ENCODE results near the gene GPC2.

- no peak for TF ChIP-seq CEBPB (IDR thresholded peaks at IDR 0.05; ENCODE audit: low read depth)
- no peak for TF ChIP-seq CTCF (IDR thresholded peaks at IDR 0.05 in 2 of 3, conservative IDR thresholded peaks at IDR 0.05 in 1 of 3; ENCODE audit: borderline replicate concordance in 1 of 3, insufficient read depth in 1 of 3, low read depth in 2 of 3, low read length in 2 of 3)
- TF ChIP-seq ZNF274 (IDR thresholded peaks at IDR 0.05; ENCODE audit: low read depth, low read length) = no peak
- TF ChIP-seq SIN3A (IDR thresholded peaks at IDR 0.05; ENCODE audit: low read depth) = no peak
- TF ChIP-seq REST (IDR thresholded peaks at IDR 0.05; ENCODE audit: low read depth) = no peak
- no peak for TF ChIP-seq EGR1 (IDR thresholded peaks at IDR 0.05; ENCODE audit: low read depth)
- no peak for TF ChIP-seq EZH2 (IDR thresholded peaks at IDR 0.05)
Observed at GRCh38 chr7:100212631-100213286, 35.6 kb upstream of the GPC2 start.

Measured in HCT116 (cell line).